GM18909 (cell line): Measurements from ENCODE around the gene PFDN1.
"Not testable (repeated sequence)": the region's sequence is repeated elsewhere in the genome, so short reads cannot be mapped to it uniquely, and the experiment has no call there.

Source experiments
- ATAC-seq: cut with Tn5 transposase; IDR thresholded peaks from one replicate; pipeline ENCODE4 v1.9.1; 2021; ENCODE audit warnings: mild to moderate bottlenecking; ENCODE audit not compliant: unreplicated experiment, poor library complexity

The PFDN1 gene

DNA sequence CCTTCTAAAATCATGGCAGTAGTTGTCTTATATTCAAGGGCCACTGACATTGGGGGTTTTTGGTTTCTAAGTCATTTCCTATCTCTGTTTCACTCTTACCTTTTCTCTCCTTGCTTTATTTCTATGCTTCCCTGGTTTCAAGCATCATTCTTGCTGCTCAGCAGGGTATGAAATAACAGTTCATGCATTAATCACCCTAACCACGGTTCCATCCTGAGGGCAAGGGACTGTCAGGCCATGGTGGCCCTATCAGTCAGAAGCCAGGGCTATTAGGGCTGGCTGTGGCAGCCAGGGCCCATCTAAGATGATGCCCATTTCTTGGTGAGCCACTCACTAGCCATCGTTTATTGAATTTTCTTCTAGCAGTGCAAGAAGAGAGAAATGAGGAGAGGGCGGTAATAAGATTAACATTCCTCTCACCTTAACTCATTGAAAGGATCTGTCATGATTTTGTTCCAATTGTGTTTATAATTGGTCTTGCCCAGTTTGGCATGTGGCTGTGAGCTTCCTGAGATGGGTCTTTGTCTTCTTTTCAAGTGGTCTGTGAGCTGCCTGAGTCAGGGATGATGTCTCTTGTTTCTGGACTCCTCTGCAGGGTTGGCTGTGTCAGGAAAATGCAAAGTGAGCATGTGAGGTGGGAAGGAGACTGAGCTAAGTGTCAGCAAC, 82.7 kb downstream of the PFDN1 start:
- ATAC-seq = peak; percentile 73

DNA sequence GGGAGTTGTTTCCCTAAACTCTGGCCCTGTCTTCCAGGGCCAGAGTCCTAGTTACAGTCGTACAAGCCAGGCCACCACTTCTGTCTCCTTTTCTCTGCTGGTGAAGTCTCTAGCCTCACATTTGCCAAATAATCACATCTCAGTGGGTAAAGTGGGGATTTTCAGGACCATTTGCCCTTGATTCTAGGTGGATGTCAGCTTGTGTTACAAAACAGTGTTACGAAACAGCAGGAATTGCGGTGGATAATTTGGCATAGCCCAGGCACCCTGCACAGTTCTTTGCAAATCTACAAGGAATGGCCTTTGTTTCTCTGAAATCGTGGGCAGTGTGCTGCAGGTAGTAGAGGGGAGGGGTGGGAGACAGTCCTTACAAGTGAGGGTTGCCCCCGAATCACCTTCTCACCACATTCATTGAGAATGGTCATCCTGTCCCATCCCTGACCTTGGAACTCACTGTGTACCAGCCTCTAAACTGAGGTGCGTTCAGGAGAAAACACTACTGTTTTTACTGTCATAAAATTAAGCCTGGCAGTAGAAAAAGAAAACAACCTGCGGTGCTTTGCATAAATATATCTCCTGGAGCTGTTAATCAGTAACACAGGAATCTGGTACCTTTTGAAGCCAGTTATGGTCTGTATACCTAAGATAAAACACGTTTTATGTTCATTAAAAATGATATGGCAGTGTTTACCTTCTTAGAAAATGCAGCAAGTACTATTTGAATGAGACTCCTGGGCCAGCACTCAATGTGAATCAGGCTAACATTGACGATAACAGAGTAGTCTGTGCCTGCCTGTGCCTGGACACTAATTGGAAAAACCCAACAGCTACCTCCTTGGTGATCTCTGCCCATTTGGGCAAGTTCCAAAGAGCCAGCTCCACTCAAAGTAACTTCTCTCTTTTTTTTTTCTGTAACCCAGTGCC, 83.6 kb downstream of the PFDN1 start:
- ATAC-seq = peak; percentile 33

DNA sequence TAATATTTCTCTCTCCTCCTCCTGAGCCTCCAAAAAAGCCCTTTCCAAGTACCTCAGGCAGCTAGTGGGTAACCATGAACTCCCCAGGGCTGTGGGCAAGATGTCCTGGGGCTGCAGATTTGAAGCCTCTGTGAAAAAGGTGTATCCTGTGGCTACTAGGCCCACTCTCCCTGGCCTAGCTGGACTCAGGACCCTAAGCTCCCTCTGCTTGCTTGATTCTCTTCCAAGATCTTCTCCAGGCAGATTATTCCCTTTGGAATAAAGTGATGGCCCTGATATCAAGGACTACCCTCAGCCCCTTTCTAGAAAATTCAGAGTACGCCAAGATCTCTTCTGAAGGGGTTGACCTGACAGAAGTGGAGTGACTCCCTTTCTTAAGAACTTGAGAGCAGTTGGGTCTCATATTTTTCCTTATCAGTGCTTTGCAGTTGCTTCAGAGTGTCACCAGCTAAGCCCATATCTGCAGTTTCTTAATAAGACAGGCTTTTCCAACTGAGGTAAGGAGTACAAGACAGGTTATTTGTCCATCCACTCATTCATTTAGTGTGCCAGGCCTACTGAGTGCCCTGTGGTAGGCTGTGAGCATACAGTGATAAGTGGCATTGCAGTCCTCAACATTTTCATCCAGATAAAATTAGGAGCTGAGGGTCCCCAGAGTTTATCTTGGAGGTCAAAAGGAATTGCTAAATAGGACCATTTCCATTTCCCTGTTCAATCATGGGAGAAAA, 85.4 kb downstream of the PFDN1 start:
- no peak for ATAC-seq

DNA sequence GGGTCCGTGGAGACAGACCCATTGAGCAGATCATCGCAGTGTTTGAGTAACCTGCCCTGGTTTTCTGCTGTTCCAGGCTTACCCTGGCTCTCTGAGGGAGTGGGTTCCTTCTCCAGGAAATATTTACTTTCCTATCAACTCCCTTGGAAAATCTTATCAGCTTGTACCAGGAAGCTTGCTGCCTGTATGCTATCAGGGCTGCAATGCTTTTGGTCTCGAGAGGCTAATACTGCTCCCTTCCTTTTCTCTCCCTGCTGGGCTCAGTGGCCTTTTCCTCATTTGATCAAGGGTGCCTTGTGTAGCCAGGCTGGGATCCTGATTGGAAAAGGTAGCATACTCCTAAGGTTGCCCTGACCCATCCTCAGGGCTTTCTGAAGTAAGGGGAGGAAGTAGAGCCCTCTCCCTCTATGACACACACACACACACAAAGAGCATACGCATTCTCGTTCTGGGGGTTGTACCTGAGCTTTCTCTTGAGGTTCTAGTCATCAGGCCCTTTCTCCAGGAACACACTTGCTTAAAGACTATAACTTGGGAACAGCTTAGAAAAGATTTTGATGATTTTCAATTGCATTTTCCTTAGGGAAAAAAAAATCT, 86.3 kb downstream of the PFDN1 start:
- ATAC-seq = no peak

DNA sequence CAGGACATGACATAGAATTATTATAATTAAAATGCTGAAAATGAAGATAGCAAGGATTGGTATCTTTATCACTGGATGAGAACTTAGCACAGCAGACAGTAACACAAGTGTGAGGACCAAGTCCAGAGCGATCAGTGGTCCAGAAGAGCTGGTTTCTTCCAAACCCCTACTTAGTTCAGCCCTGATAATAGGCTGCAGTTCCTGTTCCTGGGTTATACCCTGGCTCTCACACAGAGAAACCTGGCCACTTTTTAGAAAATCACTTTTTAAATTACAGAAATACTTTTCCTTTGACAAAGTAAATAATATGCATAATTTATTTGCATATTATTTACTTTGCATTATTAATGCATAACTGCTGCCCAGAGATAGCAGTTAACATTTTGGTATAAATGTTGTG, 87.6 kb downstream of the PFDN1 start:
- ATAC-seq = no peak

DNA sequence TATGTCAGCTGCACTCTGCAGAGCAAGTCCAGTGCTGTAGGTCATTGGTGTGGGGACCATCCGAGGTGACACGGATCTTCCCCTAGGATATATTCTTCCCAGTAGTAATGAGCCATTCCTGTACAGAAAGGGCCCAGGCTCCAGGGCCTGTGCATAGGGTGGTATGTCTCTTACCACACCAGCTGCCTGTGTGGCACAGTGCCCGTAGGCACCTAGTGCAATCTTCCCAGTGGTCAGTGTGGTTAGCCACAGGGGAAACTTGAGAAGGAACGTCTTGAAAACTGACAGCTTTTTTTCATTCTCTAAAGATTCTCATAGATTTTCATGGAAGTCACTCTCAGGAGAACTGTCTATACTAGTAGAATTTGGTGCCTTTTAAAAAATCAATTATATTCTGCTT, 88.1 kb downstream of the PFDN1 start:
- ATAC-seq = peak; percentile 34

DNA sequence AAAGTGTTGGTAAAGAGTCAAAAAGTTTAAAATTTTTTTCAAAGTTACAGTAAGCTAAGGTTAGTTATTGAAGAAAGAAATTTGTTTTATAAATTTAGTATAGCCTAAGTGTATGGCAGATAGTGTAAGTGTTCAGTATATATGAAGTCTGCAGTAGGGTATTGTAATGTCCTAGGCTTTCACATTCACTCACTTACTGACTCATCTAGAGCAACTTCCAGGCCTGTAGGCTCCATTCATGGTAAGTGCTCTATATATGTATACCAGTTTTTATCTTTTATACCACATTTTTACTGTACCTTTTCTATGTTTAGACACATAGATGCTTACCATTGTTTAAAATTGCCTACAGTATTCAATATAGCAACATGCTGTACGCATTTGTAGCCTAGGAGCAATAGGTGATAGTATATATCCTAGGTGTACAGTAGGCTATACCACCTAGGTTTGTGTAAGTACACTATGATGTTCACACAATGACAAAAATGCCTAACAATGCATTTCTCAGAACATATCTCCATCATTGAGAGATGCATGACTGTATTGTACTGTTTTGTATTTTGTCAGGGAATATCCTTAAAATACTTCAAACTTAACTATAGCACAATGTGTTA, 89.4 kb downstream of the PFDN1 start:
- ATAC-seq = peak; percentile 86

DNA sequence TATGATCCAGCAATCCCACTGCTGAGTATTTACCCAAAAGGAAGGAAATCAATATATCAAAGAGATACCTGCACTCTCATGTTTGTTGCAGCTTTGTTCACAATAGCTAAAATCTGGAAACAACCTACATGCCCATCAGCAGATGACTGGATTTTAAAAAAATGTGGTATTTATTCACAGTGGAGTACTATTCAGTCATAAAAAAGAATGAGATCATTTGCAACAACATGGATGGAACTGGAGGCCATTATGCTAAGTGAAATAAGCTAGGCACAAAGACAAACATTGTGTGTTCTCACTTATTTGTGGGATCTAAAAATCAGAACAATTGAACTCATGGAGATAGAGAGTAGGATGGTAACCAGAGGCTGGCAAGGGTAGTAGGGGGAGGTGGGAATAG, 94.8 kb downstream of the PFDN1 start:
- no peak for ATAC-seq

DNA sequence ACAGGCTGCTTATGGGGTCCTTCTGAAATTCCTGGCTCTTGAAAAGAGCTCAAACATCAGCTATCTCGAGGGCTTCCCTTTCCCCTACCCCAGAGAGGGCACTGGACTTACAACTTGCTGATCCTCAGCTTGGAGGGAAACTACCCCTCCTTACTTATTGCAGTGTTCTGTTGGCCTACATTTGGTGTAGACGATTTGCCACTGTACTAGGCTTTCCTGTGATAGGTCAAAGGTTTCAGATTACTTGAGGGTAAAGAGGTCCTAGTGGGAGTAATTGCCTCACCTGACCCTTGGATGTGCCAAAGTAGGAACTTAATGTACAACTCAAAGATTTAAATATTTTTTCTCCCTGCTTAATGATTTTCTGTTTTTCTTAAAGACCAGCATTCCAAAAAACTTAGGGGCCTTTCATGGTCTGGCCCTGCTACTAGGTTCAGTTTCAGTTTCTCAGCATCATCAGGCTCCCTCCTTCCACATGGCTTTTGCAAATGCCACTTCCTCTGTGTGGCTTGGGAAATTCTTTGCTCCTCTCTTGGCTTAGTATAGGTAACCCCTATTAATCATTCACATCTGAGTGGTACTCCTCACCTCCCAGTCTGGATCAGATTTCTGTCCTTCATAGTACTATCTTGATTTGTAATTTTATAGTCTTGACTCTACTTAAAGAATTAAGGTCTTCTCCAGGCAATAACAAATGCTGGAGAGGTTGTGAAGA, 95.5 kb downstream of the PFDN1 start:
- peak; percentile 79 for ATAC-seq

DNA sequence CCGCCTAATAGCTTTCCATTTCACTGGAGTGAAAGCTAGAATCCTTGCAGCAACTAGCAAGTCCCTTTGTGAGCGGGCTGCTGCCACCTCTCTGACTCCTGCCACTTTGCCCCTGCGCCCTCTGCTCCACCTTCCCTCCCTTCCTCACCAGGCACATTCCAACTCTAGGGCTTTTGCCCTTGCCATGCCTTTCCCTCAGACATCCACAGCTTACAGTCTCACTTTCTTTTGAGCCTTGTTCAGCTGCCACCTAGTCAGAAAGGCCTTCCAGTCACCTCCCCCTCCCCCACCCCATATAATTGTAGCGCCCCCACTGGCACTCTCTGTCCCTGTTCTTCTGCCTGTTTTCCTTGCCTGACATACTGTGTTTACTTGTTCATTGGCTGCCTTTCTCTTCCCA, 96.9 kb downstream of the PFDN1 start:
- ATAC-seq = no peak

DNA sequence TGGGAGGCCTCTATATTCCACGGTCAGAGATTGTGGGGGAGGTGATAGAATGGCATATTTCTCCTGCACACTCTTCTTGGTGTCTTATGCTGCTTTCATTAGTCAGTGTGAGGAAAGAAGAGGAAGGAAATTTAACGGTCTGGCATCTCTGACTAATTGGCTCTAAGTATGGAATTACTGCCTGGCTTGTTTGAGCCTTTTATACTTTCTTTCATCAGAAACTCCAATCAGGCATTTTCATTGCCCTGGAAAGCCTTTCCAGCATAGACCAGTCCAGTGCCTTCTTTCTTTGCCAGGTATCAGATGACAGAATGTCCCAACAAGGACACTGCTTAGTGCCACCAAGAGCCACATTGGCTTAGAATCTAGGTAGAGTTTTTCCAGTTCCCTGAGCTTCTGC, 97.7 kb downstream of the PFDN1 start:
- no peak for ATAC-seq

DNA sequence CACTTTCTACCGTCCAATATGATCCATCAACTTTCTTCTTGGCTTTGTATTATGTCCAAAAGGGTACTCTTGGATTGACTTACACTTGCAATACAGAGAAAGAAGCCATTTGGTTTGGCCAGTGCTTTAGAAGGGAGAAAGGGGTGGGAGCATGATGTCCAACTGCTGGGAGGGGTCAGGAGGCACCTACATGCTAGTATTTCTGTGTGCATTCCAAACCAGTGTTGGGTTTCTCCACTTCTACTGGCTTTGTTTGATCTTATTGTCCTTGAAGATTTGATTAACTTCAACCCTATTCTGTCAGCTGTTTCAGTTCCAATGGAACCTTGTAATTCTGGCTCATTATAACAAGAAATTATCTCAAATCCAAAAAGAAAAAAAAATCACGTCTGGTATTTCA, 100.3 kb downstream of the PFDN1 start:
- ATAC-seq = no peak

DNA sequence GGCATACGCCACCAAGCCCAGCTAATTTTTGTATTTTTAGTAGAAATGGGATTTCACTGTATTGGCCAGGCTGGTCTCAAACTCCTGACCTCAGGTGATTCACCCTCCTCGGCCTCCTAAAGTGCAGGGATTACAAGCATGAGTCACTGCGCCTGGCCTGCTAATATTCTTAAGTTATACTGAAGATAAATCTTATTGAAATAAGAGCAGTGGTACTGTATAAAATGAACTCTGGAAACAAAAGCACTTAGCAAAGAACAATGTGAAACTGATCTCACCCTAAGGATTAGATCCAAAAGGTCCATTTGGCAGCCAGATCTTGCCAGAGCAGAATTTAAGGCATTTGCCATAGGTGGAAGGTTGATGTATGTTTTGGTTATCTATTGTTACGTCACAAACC, 100.8 kb downstream of the PFDN1 start:
- ATAC-seq = no peak

DNA sequence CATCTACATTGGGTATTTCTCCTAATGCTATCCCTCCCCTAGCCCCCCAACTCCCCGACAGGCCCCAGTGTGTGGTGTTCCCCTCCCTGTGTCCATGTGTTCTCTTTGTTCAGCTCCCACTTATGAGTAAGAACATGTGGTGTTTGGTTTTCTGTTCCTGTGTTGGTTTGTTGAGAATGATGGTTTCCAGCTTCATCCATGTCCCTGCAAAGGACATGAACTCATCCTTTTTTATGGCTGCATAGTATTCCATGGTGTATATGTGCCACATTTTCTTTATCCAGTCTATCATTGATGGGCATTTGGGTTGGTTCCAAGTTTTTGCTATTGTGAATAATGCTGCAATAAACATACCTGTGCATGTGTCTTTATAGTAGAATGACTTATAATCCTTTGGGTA, 104.0 kb downstream of the PFDN1 start:
- not testable (repeated sequence) for ATAC-seq

DNA sequence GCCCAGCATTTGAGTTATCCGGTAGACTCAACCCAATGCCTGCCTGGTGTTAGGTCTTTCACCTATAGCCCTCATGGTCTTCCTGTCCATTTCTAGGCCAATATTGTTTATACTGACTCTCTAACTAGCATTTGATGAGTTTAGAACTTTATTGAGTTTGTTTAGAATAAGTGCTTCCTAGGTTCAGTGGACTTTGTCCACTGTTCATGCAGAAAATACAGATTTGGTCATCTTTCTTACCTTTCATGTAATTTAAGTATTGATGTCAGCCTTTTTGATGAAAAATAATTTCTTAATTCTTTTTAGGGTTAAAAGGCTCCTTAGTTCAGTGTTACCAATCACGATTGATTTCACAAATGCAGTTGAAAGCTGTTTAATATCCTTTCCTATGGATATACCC, 105.9 kb downstream of the PFDN1 start:
- no peak for ATAC-seq

DNA sequence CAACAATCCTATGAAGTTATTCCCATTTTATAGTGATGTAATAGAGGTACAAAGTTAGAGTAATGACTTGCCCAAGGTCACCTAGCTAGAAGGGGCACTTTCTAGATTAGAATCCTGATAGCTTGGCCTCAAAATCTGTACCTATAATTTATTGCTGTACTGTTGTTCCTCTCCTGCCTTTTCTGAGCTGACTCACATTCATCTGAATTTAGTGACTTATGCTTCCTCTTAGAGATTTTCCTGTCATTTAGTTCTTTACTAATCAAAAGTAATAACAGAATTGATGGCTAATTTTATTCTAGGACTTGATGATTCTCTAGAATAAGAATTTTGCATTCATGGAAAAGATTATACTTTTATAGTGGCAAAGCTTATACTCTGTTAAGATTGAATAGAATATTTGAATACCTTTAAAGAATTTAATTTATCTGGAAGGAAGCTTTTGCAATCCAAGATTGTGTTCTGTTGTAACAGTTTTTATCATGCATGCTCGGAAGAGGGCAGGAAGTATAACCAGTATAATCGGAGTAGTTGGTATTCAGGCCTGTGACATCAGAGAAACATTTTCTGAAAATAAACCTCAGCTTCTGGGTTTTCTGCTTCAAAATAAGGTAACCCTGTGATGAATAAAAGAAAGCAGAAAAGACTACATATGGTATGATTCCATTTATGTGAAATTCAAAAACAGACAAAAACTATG, 106.6 kb downstream of the PFDN1 start:
- ATAC-seq = no peak
